ENCODE results near the gene HNF1B.

DNA sequence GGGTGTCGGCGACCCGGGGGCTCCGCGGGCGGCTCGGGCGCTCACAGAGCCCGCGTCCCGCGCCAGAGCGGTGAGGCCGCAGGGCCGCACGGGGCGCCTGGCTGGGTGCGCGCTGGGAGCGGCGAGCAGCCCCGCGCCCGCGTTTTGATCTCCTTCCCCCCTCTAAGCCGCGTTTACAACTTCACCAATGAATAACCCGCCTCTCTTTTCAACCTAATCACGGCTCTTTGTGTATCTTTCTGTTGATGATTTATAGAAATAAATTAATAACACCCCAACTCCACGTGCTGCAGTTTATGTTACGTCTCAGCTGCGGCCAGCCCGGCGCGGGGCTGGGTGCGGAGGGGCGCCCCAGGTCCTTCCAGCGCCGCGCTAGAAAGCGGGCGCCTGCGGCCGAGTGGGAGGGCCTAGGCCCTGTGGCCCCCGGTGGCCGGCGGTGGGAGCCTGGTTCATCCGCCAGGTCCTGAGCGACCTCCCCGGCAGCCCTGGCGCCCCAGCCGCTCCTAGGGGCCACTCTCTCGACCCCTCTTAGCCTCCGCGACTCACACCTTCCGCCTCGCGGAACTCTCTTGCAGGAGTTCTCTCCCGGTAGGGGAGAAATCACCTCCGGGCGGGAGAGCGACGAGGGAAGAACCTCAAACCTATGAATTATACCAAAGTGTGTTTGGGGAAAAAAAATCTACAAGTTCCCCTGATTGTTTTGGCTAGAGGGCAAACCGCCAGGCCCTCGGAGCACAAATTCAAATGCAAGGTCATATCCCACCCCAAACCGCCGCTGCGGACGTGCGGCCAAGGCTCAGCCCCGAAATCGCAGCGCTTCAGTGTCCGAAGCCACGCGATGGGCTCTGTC lies 1.9 kb downstream of the HNF1B start:
- peak in 1 of 4 donors; percentile 18 for TF ChIP-seq POLR2A (IDR thresholded peaks at IDR 0.05)
- TF ChIP-seq, protein P1, sequence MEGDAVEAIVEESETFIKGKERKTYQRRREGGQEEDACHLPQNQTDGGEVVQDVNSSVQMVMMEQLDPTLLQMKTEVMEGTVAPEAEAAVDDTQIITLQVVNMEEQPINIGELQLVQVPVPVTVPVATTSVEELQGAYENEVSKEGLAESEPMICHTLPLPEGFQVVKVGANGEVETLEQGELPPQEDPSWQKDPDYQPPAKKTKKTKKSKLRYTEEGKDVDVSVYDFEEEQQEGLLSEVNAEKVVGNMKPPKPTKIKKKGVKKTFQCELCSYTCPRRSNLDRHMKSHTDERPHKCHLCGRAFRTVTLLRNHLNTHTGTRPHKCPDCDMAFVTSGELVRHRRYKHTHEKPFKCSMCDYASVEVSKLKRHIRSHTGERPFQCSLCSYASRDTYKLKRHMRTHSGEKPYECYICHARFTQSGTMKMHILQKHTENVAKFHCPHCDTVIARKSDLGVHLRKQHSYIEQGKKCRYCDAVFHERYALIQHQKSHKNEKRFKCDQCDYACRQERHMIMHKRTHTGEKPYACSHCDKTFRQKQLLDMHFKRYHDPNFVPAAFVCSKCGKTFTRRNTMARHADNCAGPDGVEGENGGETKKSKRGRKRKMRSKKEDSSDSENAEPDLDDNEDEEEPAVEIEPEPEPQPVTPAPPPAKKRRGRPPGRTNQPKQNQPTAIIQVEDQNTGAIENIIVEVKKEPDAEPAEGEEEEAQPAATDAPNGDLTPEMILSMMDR (IDR thresholded peaks at IDR 0.05) = no peak
- TF ChIP-seq POLR2AphosphoS5 (IDR thresholded peaks at IDR 0.05) = no peak
- no peak for TF ChIP-seq EP300 (IDR thresholded peaks at IDR 0.05)
